HG03439 (cell line): ENCODE measurements around the gene SGTA.
"Not testable (repeated sequence)": the region's sequence is repeated elsewhere in the genome, so short reads cannot be mapped to it uniquely, and the experiment has no call there.

ENCODE experiments used
- ATAC-seq: cut with Tn5 transposase; IDR thresholded peaks from one replicate; pipeline ENCODE4 v1.9.1; 2021; ENCODE audit warnings: mild to moderate bottlenecking, moderate library complexity; ENCODE audit not compliant: unreplicated experiment

The SGTA gene

GRCh38 chr19:2782936-2783780 is at the start of gene SGTA:
SGTA (minus strand) TSS chr19:2783273; CDS start chr19:2769068, 14,205 bp downstream.
- peak; percentile 78 for ATAC-seq

- ATAC-seq, result no peak
Observed at GRCh38 chr19:2827840-2828489, 44.9 kb upstream of the SGTA start.

- ATAC-seq, result no peak
Observed at GRCh38 chr19:2827022-2827421, 43.9 kb upstream of the SGTA start.

- no peak for ATAC-seq
Observed at GRCh38 chr19:2824129-2824528, 41.1 kb upstream of the SGTA start.

GRCh38 chr19:2823646-2824045 is 40.6 kb upstream of the SGTA start:
- ATAC-seq, result no peak

GRCh38 chr19:2822846-2823245 is 39.8 kb upstream of the SGTA start:
- ATAC-seq, result no peak

GRCh38 chr19:2820112-2820702 is 37.1 kb upstream of the SGTA start:
- no peak for ATAC-seq

- ATAC-seq, result peak; percentile 87
Observed at GRCh38 chr19:2819540-2820111, 36.6 kb upstream of the SGTA start, which contains the start of gene ZNF554. ZNF554 (plus strand) TSS chr19:2819868; CDS start chr19:2820072, 204 bp downstream.

GRCh38 chr19:2817237-2817829 is 34.3 kb upstream of the SGTA start:
- ATAC-seq, result not testable (repeated sequence)

- ATAC-seq, result no peak
Observed at GRCh38 chr19:2816641-2817040, 33.6 kb upstream of the SGTA start.

GRCh38 chr19:2815923-2816322 is 32.9 kb upstream of the SGTA start:
- ATAC-seq, result no peak

GRCh38 chr19:2815191-2815614 is 32.1 kb upstream of the SGTA start:
- no peak for ATAC-seq

- ATAC-seq, result no peak
Observed at GRCh38 chr19:2814426-2814825, 31.4 kb upstream of the SGTA start.

GRCh38 chr19:2813235-2814160 is 30.4 kb upstream of the SGTA start:
- no peak for ATAC-seq

- ATAC-seq, result no peak
Observed at GRCh38 chr19:2812414-2813234, 29.6 kb upstream of the SGTA start.

- no peak for ATAC-seq
Observed at GRCh38 chr19:2811735-2812413, 28.8 kb upstream of the SGTA start.

- ATAC-seq, result no peak
Observed at GRCh38 chr19:2811221-2811722, 28.2 kb upstream of the SGTA start.
